Loucy (cell line): ENCODE results near the gene SCYL1.

ENCODE experiments used
- H2AFZ ChIP-seq: fragments of 200-600 bp; sonication (generic); 2 replicates; pipeline ENCODE4 v1.6.0; 2016; ENCODE audit warnings: antibody characterized with exemption, mild to moderate bottlenecking, low read length, moderate library complexity
- H3F3A ChIP-seq: fragments of 200-600 bp; 2 replicates; pipeline ENCODE4 v1.6.0; 2016; ENCODE audit warnings: antibody characterized with exemption, low read depth, mild to moderate bottlenecking
- H3K27me3 ChIP-seq: fragments of 200-600 bp; sonication (generic); 2 replicates; pipeline ENCODE4 v1.6.1; 2014; ENCODE audit warnings: low read length, mild to moderate bottlenecking; ENCODE audit not compliant: insufficient read depth, poor library complexity, severe bottlenecking
- H3K36me3 ChIP-seq: fragments of 200-600 bp; sonication (generic); 2 replicates; pipeline ENCODE4 v1.6.1; 2016; ENCODE audit warnings: low read length; ENCODE audit not compliant: insufficient read depth
- H3K4me1 ChIP-seq: fragments of 200-600 bp; sonication (generic); 2 replicates; pipeline ENCODE4 v1.5.1; 2014; ENCODE audit warnings: low read length, mild to moderate bottlenecking; ENCODE audit not compliant: insufficient read depth, poor library complexity, severe bottlenecking
- H3K4me2 ChIP-seq: fragments of 200-600 bp; sonication (generic); 2 replicates; pipeline ENCODE4 v1.6.0; 2014; ENCODE audit warnings: antibody characterized with exemption, low read length, low read depth, mild to moderate bottlenecking; ENCODE audit not compliant: poor library complexity, severe bottlenecking
- H3K4me3 ChIP-seq: fragments of 200-600 bp; sonication (generic); 2 replicates; pipeline ENCODE4 v1.5.1; 2014; ENCODE audit warnings: low read length, mild to moderate bottlenecking, mixed read lengths; ENCODE audit not compliant: poor library complexity, severe bottlenecking
- H3K79me2 ChIP-seq: fragments of 200-600 bp; sonication (generic); 2 replicates; pipeline ENCODE4 v1.6.1; 2014; ENCODE audit warnings: low read length; ENCODE audit not compliant: insufficient read depth
- H3K9ac ChIP-seq: fragments of 200-600 bp; sonication (generic); 2 replicates; pipeline ENCODE4 v1.6.0; 2014; ENCODE audit warnings: mild to moderate bottlenecking, low read depth, low read length, moderate library complexity; ENCODE audit not compliant: poor library complexity, severe bottlenecking
- H3K9me2 ChIP-seq: fragments of 200-600 bp; sonication (generic); replicated peaks from 2 replicates; pipeline ENCODE4 v1.6.1; 2016; ENCODE audit warnings: low read depth, low read length, mixed read lengths
- H3K9me3 ChIP-seq: fragments of 200-600 bp; sonication (generic); 2 replicates; pipeline ENCODE4 v1.6.1; 2014; ENCODE audit warnings: mild to moderate bottlenecking, antibody characterized with exemption, low read length, low read depth; ENCODE audit not compliant: insufficient read depth
- H4K20me1 ChIP-seq: fragments of 200-600 bp; sonication (generic); 2 replicates; pipeline ENCODE4 v1.6.0; 2014; ENCODE audit warnings: antibody characterized with exemption, low read length, mild to moderate bottlenecking; ENCODE audit not compliant: insufficient read depth, poor library complexity, severe bottlenecking
- CTCF ChIP-seq: fragments of 200-600 bp; sonication (generic); conservative IDR thresholded peaks from 2 replicates; pipeline ENCODE4 v1.5.1; 2014; ENCODE audit warnings: mild to moderate bottlenecking, antibody characterized with exemption, low read length
- EZH2phosphoT487 ChIP-seq: fragments of 200-600 bp; IDR thresholded peaks from 2 replicates; pipeline ENCODE4 v1.6.1; 2018; ENCODE audit warnings: antibody characterized with exemption, mild to moderate bottlenecking, moderate library complexity, borderline replicate concordance

The SCYL1 gene

GRCh38 chr11:65537620-65538231 is 12.8 kb downstream of the SCYL1 start:
- Histone ChIP-seq H3K4me1 (peaks cover 15% of the 10 kb centered on the region), H4K20me1 (no peaks in the 10 kb centered on the region), H3K4me2 (no peak overlapping the region), H3F3A (0 out of 2 replicates have a peak, but pooled peaks cover 3% of the 10 kb centered on the region), H3K9ac (no peak overlapping the region), H3K9me3 (no peaks in the 10 kb centered on the region), H2AFZ (no peak overlapping the region), H3K4me3 (no peak overlapping the region), H3K9me2 (no peaks in the 10 kb centered on the region), H3K79me2 (no peaks in the 10 kb centered on the region), H3K36me3 (peaks cover 3% of the 10 kb centered on the region; the same call in 1 of the 2 replicates), H3K27me3 (no peaks in the 10 kb centered on the region)
- TF ChIP-seq EZH2phosphoT487 (no peak), CTCF (no peak)

- H3K4me2 ChIP-seq: no peak overlapping the region
- no peak for TF ChIP-seq CTCF
- TF ChIP-seq EZH2phosphoT487: no peak
- H3K9me2 ChIP-seq: no peaks in the 10 kb centered on the region
- no peaks in the 10 kb centered on the region for H3K79me2 ChIP-seq
- H3K9ac ChIP-seq: no peak overlapping the region
- H3K36me3 ChIP-seq: no peaks in the 10 kb centered on the region
- no peak overlapping the region for H2AFZ ChIP-seq
- H3K4me1 ChIP-seq: peaks cover 15% of the 10 kb centered on the region
- H4K20me1 ChIP-seq: no peaks in the 10 kb centered on the region
- no peaks in the 10 kb centered on the region for H3K9me3 ChIP-seq
- H3F3A ChIP-seq: 0 out of 2 replicates have a peak, but pooled peaks cover 3% of the 10 kb centered on the region
- H3K27me3 ChIP-seq: no peaks in the 10 kb centered on the region
- no peak overlapping the region for H3K4me3 ChIP-seq
These were observed 13.5 kb downstream of the SCYL1 start for GRCh38 chr11:65538232-65538914.

- Histone ChIP-seq H3K4me1 (peaks cover 15% of the 10 kb centered on the region), H3K9me2 (no peaks in the 10 kb centered on the region), H2AFZ (no peak overlapping the region), H3K27me3 (no peaks in the 10 kb centered on the region), H3K4me3 (no peak overlapping the region), H4K20me1 (no peaks in the 10 kb centered on the region), H3K79me2 (no peaks in the 10 kb centered on the region), H3F3A (0 out of 2 replicates have a peak, but pooled peaks cover 3% of the 10 kb centered on the region), H3K36me3 (no peaks in the 10 kb centered on the region), H3K9me3 (no peaks in the 10 kb centered on the region), H3K4me2 (no peak overlapping the region), H3K9ac (no peak overlapping the region)
- TF ChIP-seq CTCF (no peak), EZH2phosphoT487 (no peak)
These were observed 14.2 kb downstream of the SCYL1 start for GRCh38 chr11:65538915-65539743.
